Naive thymus-derived CD4-positive, alpha-beta T cell (primary cell): ENCODE data around the gene ROMO1. TPM values are rescaled to one million over a fixed set of nuclear protein-coding genes. Genes with fewer than 3 reads are reported as not detected.
"Not testable (repeated sequence)": the region's sequence is repeated elsewhere in the genome, so short reads cannot be mapped to it uniquely, and the experiment has no call there.

Experiments
- ATAC-seq: fragments of 150-1000 bp; cut with Tn5 transposase; 2 replicates; pipeline ENCODE4 v1.10.0; 2021; ENCODE audit warnings: mild to moderate bottlenecking, moderate library complexity
- CTCF ChIA-PET: fragments of 350-600 bp; sonication (Branson Sonifier 250); formaldehyde crosslinking; loops from one replicate; lab custom pipeline; 2021; ENCODE audit warnings: antibody characterized with exemption; lab: Charles Lee
- POLR2A ChIA-PET: fragments of 350-600 bp; sonication (Branson Sonifier 250); formaldehyde crosslinking; loops from one replicate; lab custom pipeline; 2021; ENCODE audit warnings: antibody characterized with exemption, inconsistent platforms; lab: Charles Lee
- DNase-seq, 9 donors: peaks; one replicate each; pipeline versions ENCODE4 v3.0.0 to v3.0.0-alpha.2; 2020 to 2022; ENCODE audit warnings: mixed read lengths in 1 of 9
- H3K27ac ChIP-seq: one replicate; pipeline ENCODE4 v1.7.0; 2013; ENCODE audit warnings: mild to moderate bottlenecking, low read depth, low read length, moderate library complexity
- H3K27me3 ChIP-seq, 2 donors: one replicate each; pipeline ENCODE4 v1.7.0; 2013; ENCODE audit warnings: low read length in 2 of 2, mild to moderate bottlenecking in 2 of 2, moderate library complexity in 2 of 2; ENCODE audit not compliant: control insufficient read depth in 2 of 2, insufficient read depth in 2 of 2
- H3K36me3 ChIP-seq, 3 experiments: 1 replicate in 2 of 3; 2 replicates in 1 of 3; pipeline ENCODE4 v1.7.0; 2013; ENCODE audit warnings: low read length in 3 of 3, mild to moderate bottlenecking in 3 of 3, moderate library complexity in 1 of 3; ENCODE audit not compliant: insufficient read depth in 3 of 3, control insufficient read depth in 2 of 3
- H3K4me1 ChIP-seq, 2 donors: one replicate each; pipeline ENCODE4 v1.7.0; 2013; ENCODE audit warnings: low read length in 2 of 2, mild to moderate bottlenecking in 2 of 2, moderate library complexity in 1 of 2; ENCODE audit not compliant: control insufficient read depth in 2 of 2, insufficient read depth in 2 of 2
- H3K4me3 ChIP-seq: 2 replicates; pipeline ENCODE4 v1.7.0; 2013; ENCODE audit warnings: mild to moderate bottlenecking, low read length
- H3K9me3 ChIP-seq, 3 experiments: 1 replicate in 2 of 3; 2 replicates in 1 of 3; pipeline ENCODE4 v1.7.0; 2013; ENCODE audit warnings: low read length in 3 of 3; ENCODE audit not compliant: control insufficient read depth in 2 of 3
- H3K27ac Mint-ChIP-seq, 9 donors: one replicate each; pipeline ENCODE4 v1.8.0; 2020 to 2022; ENCODE audit warnings: mixed read lengths in 9 of 9, mild to moderate bottlenecking in 8 of 9, moderate library complexity in 5 of 9, inconsistent platforms in 2 of 9
- H3K27me3 Mint-ChIP-seq, 5 donors: one replicate each; pipeline ENCODE4 v1.8.0; 2021 to 2022; ENCODE audit warnings: mixed read lengths in 5 of 5, mild to moderate bottlenecking in 1 of 5
- H3K36me3 Mint-ChIP-seq, 5 donors: one replicate each; pipeline ENCODE4 v1.8.0; 2020 to 2022; ENCODE audit warnings: mixed read lengths in 5 of 5, mild to moderate bottlenecking in 3 of 5, inconsistent platforms in 1 of 5
- H3K4me1 Mint-ChIP-seq, 7 donors: one replicate each; pipeline ENCODE4 v1.8.0; 2020 to 2022; ENCODE audit warnings: mixed read lengths in 7 of 7, mild to moderate bottlenecking in 3 of 7, inconsistent platforms in 1 of 7
- H3K4me3 Mint-ChIP-seq, 10 donors: one replicate each; pipeline ENCODE4 v1.8.0; 2020 to 2022; ENCODE audit warnings: mild to moderate bottlenecking in 10 of 10, mixed read lengths in 10 of 10, moderate library complexity in 6 of 10, inconsistent platforms in 2 of 10
- H3K9me3 Mint-ChIP-seq, 11 donors: one replicate each; pipeline ENCODE4 v1.8.0; 2020 to 2022; ENCODE audit warnings: mixed read lengths in 11 of 11, mild to moderate bottlenecking in 4 of 11, inconsistent platforms in 1 of 11, moderate library complexity in 1 of 11
- intact Hi-C, 2 donors: fragments of 100-400 bp; cut with micrococcal nuclease; formaldehyde crosslinking; loops; one replicate each; pipeline ENCODE4 v1.15.1; 2023
- polyA plus RNA-seq, 2 donors: library from polyadenylated mRNA; unstranded; fragments of 300-500 nt; fragmentation: Illumina TruSeq; gene quantifications; one replicate each; pipeline ENCODE4 v1.2.3, GENCODE V29; 2021
- total RNA-seq, 6 experiments: library from RNA in 5 of 6; stranded (reverse) in 5 of 6; gene quantifications; 1 replicate in 5 of 6; 2 replicates in 1 of 6; pipeline ENCODE4 v1.2.3 and lab custom pipeline; 2021 to 2026

The ROMO1 gene
- total and polyA plus RNA-seq, 7 experiments from 2014 or later = 33.2 to 293 (median 45.6) TPM

DNA sequence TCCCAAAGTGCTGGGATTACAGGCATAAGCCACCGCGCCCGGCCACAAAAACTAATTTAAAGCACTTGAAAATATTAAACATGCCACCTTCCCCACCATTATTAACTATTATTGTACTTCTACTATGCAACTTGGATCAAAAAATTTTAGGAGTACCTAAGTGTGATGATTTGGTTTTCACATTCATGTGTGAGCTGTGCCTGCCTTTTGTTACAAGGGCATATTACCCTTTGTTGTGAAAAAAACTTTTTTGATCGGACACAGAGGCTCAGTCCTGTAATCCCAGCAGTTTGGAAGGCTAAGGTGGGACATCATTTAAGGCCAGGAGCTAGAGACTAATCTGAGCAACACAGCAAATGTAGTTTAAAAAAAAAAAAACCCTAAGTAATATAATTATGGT lies 17.1 kb downstream of the ROMO1 start:
- H3K27me3 Mint-ChIP-seq = no peaks in the 10 kb centered on the region
- peaks cover 0 to 2% (median 0%) of the 10 kb centered on the region in 11 donors for H3K9me3 Mint-ChIP-seq
- no peak overlapping the region for H3K4me3 Mint-ChIP-seq
- ATAC-seq (no peak), DNase-seq (no peak)
- H3K4me3 ChIP-seq = no peak overlapping the region
- ChIA-PET POLR2A (no interaction called here), CTCF (interaction anchor here (0.7 kb wide), 1 partner anchor 89 kb away, joined by 4 read pairs; no protein-coding TSS in a partner anchor)
- H3K27ac ChIP-seq = no peak overlapping the region
- H3K9me3 ChIP-seq = no peaks in the 10 kb centered on the region
- peaks cover 7 to 59% (median 37%) of the 10 kb centered on the region in 5 donors for H3K36me3 Mint-ChIP-seq
- peaks cover 8 to 19% of the 10 kb centered on the region in 2 donors for H3K4me1 ChIP-seq
- H3K36me3 ChIP-seq = peaks cover 36 to 90% (median 79%) of the 10 kb centered on the region in 3 experiments
- H3K27ac Mint-ChIP-seq = peak overlapping the region in 1 of 9 donors; percentile 77
- H3K27me3 ChIP-seq = no peaks in the 10 kb centered on the region
- intact Hi-C loops = no loop called here
- H3K4me1 Mint-ChIP-seq = peaks cover 28 to 65% (median 53%) of the 10 kb centered on the region in 7 donors

GRCh38 chr20:35718321-35718720 lies 19.1 kb downstream of the ROMO1 start:
- H3K27me3 ChIP-seq, H3K9me3 ChIP-seq, H3K27me3 Mint-ChIP-seq, DNase-seq, H3K9me3 Mint-ChIP-seq, H3K4me3 ChIP-seq, intact Hi-C loops, ATAC-seq, H3K27ac ChIP-seq: not testable (repeated sequence)
- Histone ChIP-seq H3K4me1 (peaks cover 8 to 11% of the 10 kb centered on the region in 2 donors), H3K36me3 (peaks cover 42 to 93% (median 82%) of the 10 kb centered on the region in 3 experiments)
- ChIA-PET POLR2A (interaction anchor here (0.6 to 1.2 kb wide), 4 partner anchors 18 to 53 kb away, joined by 3 to 7 read pairs (median 4); partner anchors contain the start of genes PHF20 and RBM39), CTCF (interaction anchor here (1.3 kb wide), 1 partner anchor 10 kb away, joined by 3 read pairs; no protein-coding TSS in a partner anchor)
- Mint-ChIP-seq H3K36me3 (peaks cover 12 to 59% (median 42%) of the 10 kb centered on the region in 5 donors), H3K4me1 (peaks cover 26 to 70% (median 48%) of the 10 kb centered on the region in 7 donors), H3K4me3 (peak overlapping the region in 1 of 10 donors; percentile 67), H3K27ac (peak overlapping the region in 2 of 9 donors; percentile 31 to 57)

DNA sequence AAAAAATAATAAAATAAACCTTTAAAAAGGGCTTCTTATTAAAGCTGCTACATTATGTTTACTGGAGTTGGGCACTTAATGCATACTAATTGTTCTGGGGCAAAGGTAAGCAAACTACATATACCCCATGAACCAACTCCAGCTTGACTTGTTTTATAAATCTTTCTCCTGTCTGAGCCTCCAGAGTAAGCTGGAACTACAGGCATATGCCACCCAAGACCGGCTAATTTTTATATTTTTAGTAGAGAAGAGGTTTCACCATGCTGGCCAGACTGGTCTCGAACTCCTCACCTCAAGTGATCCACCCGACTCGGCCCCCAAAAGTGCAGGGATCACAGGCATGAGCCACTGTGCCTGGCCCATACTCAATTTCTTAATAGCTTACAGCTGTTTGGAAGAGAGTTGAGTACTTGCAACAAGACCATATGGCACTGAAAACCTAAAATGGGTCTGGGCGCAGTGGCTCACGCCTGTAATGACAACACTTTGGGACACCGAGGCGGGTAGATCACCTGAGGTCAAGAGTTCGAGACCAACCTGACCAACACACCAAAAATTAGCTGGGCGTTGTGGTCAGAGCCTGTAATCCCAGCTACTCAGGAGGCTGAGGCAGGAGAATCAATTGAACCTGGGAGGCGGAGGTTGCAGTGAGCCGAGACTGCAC lies 19.9 kb downstream of the ROMO1 start:
- POLR2A ChIA-PET = interaction anchor here (0.6 to 1.2 kb wide), 4 partner anchors 17 to 66 kb away, joined by 3 to 7 read pairs (median 4); partner anchors contain the start of gene RBM39
- H3K9me3 ChIP-seq = no peaks in the 10 kb centered on the region
- ATAC-seq (no peak), DNase-seq (no peak)
- Mint-ChIP-seq H3K9me3 (peaks cover 0 to under 1% (median 0%) of the 10 kb centered on the region in 11 donors), H3K27me3 (no peaks in the 10 kb centered on the region), H3K36me3 (peaks cover 12 to 55% (median 38%) of the 10 kb centered on the region in 5 donors), H3K4me1 (peaks cover 23 to 69% (median 45%) of the 10 kb centered on the region in 7 donors), H3K4me3 (no peak overlapping the region), H3K27ac (peak overlapping the region in 1 of 9 donors; percentile 59)
- H3K27me3 ChIP-seq = no peaks in the 10 kb centered on the region
- peaks cover 49 to 93% (median 82%) of the 10 kb centered on the region in 3 experiments for H3K36me3 ChIP-seq
- H3K4me3 ChIP-seq = no peak overlapping the region
- H3K27ac ChIP-seq = no peak overlapping the region
- CTCF ChIA-PET = interaction anchor here (1.3 kb wide), 1 partner anchor 10 kb away, joined by 3 read pairs; no protein-coding TSS in a partner anchor
- H3K4me1 ChIP-seq = peaks cover 8 to 14% of the 10 kb centered on the region in 2 donors
- intact Hi-C loops = no loop called here

GRCh38 chr20:35719717-35720116 lies 20.5 kb downstream of the ROMO1 start:
- H3K27ac Mint-ChIP-seq = peak overlapping the region in 1 of 9 donors; percentile 79
- intact Hi-C loops = loop anchor here in 1 of 2 donors (2.0 to 10.0 kb wide), 2 partner anchors 17 to 55 kb away; partner anchors contain the start of gene PHF20

DNA sequence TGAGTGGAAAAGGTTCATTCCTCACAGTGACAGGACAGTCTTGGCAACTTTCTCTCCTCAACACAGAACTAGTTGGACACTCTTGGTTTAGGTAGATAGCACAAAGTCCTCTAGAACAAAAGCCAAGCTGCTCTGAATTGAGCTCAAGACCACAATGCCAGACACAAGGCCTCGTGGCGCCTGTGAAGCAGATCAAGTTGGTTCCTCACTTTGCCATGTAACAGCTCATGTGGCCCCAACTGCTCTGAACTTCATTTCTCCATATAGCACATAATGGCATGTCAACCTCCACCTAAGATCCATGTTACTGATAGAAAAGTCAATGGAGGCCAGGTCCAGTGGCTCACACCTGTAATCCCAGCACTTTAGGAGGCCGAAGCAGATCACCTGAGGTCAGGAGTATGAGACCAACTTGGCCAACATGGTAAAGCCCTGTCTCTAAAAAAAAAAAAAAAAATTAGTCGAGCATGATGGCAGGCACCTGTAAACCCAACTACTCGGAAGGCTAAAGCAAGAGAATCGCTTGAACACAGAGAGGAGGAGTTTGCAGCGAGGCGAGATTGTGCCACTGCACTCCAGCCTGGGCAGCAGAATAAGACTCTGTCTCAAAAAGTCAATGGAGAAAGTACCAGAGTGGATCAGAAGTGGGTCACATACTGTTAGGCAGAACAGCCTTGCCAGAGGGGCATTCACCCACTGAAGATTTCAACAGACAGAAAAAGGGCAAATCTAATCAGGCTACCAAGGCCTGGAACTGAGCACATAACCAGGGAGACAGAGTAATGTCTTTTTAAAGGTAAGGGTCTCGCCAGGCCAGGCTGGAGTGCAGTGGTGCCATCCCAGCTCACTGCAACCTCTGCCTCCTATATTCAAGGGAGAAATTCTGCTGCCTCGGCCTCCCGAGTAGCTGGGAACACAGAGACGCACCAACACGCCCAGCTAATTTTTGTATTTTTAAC lies 21.2 kb downstream of the ROMO1 start:
- Histone ChIP-seq H3K4me3 (no peak overlapping the region), H3K27me3 (no peaks in the 10 kb centered on the region), H3K9me3 (no peaks in the 10 kb centered on the region), H3K36me3 (peaks cover 52 to 97% (median 92%) of the 10 kb centered on the region in 3 experiments), H3K27ac (no peak overlapping the region), H3K4me1 (peaks cover 8 to 14% of the 10 kb centered on the region in 2 donors)
- peak overlapping the region in 2 of 10 donors; percentile 15 to 36 for H3K4me3 Mint-ChIP-seq
- DNase-seq (no peak), ATAC-seq (no peak)
- H3K4me1 Mint-ChIP-seq = peaks cover 16 to 69% (median 47%) of the 10 kb centered on the region in 7 donors
- ChIA-PET CTCF (no interaction called here), POLR2A (interaction anchor here (0.6 to 0.7 kb wide), 3 partner anchors 18 to 62 kb away, joined by 3 to 4 read pairs (median 3); no protein-coding TSS in a partner anchor)
- H3K27me3 Mint-ChIP-seq = no peaks in the 10 kb centered on the region
- intact Hi-C loops = loop anchor here in 1 of 2 donors (2.0 to 10.0 kb wide), 2 partner anchors 18 to 54 kb away; partner anchors contain the start of gene PHF20
- H3K36me3 Mint-ChIP-seq = peaks cover 17 to 55% (median 38%) of the 10 kb centered on the region in 5 donors
- peaks cover 0 to 3% (median 0%) of the 10 kb centered on the region in 11 donors for H3K9me3 Mint-ChIP-seq
- peak overlapping the region in 5 of 9 donors; percentile 18 to 79 (median 51) for H3K27ac Mint-ChIP-seq

More at GRCh38 chr20:35719717-35720116, 20.5 kb downstream of the ROMO1 start:
- DNase-seq (no peak), ATAC-seq (no peak)
- CTCF ChIA-PET = no interaction called here
- H3K36me3 Mint-ChIP-seq = peaks cover 17 to 51% (median 33%) of the 10 kb centered on the region in 5 donors
- Histone ChIP-seq H3K4me3 (no peak overlapping the region), H3K4me1 (peaks cover 8 to 14% of the 10 kb centered on the region in 2 donors), H3K9me3 (no peaks in the 10 kb centered on the region), H3K27ac (no peak overlapping the region), H3K27me3 (no peaks in the 10 kb centered on the region), H3K36me3 (peaks cover 53 to 97% (median 88%) of the 10 kb centered on the region in 3 experiments)
- H3K4me1 Mint-ChIP-seq = peaks cover 19 to 68% (median 44%) of the 10 kb centered on the region in 7 donors
- no peak overlapping the region for H3K4me3 Mint-ChIP-seq
- no peaks in the 10 kb centered on the region for H3K27me3 Mint-ChIP-seq
- H3K9me3 Mint-ChIP-seq = no peaks in the 10 kb centered on the region
- POLR2A ChIA-PET = interaction anchor here (0.6 to 0.7 kb wide), 2 partner anchors 18 to 62 kb away, joined by 3 to 4 read pairs; no protein-coding TSS in a partner anchor
